ENCODE results near the gene ADCY6. TPM values are rescaled to one million over a fixed set of nuclear protein-coding genes. Genes with fewer than 3 reads are reported as not detected.
A peak's percentile ranks its signal among the peaks of the same experiment; 100 is the strongest.

Gene ADCY6
- total RNA-seq, result 34.8 TPM

- DNase-seq, result peak; percentile 39
These were observed at the start of gene ADCY6 for GRCh38 chr12:48788854-48789775. TSS of gene ADCY6 (minus strand) at chr12:48789089. CDS start at chr12:48783434, 5,655 bp downstream.

- no peak for DNase-seq
These were observed 49.2 kb upstream of the ADCY6 start for GRCh38 chr12:48838048-48838447.

GRCh38 chr12:48832321-48833060 lies 43.6 kb upstream of the ADCY6 start:
- DNase-seq, result no peak

DNA sequence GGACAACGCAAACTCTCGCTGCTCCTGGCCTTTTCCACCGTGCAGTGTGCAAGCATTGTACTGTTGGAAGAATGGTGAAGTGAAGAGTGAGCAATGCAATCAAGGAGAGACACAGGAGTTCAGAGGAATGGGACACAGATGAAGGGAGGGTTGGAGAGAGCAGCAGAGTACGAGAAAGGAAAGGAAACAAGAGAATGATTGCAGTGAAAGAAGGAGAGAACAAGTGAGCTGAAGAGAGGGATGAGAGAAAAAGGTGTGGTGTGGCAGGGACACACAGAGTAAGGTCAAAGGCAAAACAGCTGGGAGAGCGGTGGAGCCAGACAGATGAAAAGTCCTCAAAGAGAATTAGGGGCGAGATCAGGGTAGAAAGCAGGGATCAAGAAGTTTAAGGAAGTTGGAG lies 42.4 kb upstream of the ADCY6 start:
- no peak for DNase-seq

- no peak for DNase-seq
These were observed 40.1 kb upstream of the ADCY6 start for GRCh38 chr12:48828841-48829575.

GRCh38 chr12:48828293-48828692 lies 39.4 kb upstream of the ADCY6 start:
- DNase-seq, result no peak

- no peak for DNase-seq
These were observed 38.7 kb upstream of the ADCY6 start for GRCh38 chr12:48827513-48828096.

- DNase-seq, result no peak
These were observed 38.1 kb upstream of the ADCY6 start for GRCh38 chr12:48827026-48827425.

DNA sequence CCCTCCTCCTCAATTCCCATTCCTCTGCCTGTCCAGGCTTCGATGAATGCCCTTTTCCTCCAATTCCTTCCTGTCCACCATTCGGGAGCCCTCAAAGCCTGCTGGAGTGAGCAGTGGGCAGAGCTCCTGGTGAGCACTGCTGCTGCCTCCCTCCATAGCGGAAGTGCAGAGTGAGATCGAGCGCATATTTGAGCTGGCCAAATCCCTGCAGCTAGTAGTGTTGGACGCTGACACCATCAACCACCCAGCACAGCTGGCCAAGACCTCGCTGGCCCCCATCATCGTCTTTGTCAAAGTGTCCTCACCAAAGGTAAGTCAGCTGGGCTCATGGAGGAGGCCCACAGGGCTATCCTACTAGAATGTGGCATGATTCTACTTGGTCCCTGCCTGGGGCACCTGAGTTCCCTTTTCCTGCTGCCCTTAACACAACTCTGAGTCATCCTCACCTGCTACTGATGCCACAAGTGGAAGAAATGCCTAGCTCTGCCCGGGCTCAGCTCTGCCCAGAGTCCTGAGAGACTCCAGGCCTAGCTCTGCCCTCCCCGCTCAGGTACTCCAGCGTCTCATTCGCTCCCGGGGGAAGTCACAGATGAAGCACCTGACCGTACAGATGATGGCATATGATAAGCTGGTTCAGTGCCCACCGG lies 37.4 kb upstream of the ADCY6 start:
- no peak for DNase-seq

GRCh38 chr12:48824905-48825304 lies 36.0 kb upstream of the ADCY6 start:
- DNase-seq, result no peak

GRCh38 chr12:48824112-48824511 lies 35.2 kb upstream of the ADCY6 start:
- DNase-seq, result no peak

GRCh38 chr12:48823281-48823680 lies 34.4 kb upstream of the ADCY6 start:
- no peak for DNase-seq

- DNase-seq, result no peak
These were observed 33.8 kb upstream of the ADCY6 start for GRCh38 chr12:48822711-48823110.

- DNase-seq, result no peak
These were observed 33.2 kb upstream of the ADCY6 start for GRCh38 chr12:48822139-48822538.

DNA sequence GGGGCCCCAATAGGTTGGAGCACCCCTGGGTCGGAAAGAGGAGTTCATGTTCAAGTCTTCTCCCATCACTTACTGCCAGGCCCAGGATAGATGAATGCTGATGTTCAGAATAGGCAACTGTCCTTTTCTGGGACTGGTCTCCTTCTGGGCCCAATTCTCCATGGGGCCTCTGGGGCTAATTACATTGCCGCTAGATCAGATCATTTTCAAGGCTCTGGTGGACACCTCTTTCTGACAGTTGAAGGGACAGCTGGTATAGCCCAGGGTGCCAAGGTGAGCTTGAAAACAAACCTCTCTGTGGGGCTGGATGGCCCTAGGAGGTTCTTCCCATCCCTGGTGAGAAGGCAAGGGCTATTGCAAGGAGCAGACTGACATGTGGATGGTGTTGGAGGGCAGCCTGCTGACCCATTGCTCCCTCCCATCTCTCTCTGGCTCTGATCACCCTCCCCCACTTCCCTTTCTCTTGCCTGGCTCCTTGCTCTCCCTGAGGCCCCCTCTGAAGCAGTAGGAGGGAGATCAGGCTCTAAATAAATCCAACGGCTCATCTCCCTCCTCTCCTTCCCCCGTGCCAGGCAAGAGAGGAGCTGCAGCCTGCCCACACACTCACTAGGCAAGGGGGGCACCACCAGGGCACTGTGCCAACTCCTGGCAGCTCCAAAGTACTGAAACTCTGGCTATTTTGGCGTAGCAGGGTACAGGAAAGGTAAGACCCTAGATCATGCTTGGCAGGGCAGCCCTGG lies 31.3 kb upstream of the ADCY6 start:
- no peak for DNase-seq

- no peak for DNase-seq
These were observed 30.1 kb upstream of the ADCY6 start for GRCh38 chr12:48818831-48819590.

GRCh38 chr12:48817873-48818830 lies 29.3 kb upstream of the ADCY6 start, which contains the start of gene CACNB3:
TSS of gene CACNB3 (plus strand) at chr12:48818496. CDS start at chr12:48818930, 434 bp downstream.
- DNase-seq, result peak; percentile 51

DNA sequence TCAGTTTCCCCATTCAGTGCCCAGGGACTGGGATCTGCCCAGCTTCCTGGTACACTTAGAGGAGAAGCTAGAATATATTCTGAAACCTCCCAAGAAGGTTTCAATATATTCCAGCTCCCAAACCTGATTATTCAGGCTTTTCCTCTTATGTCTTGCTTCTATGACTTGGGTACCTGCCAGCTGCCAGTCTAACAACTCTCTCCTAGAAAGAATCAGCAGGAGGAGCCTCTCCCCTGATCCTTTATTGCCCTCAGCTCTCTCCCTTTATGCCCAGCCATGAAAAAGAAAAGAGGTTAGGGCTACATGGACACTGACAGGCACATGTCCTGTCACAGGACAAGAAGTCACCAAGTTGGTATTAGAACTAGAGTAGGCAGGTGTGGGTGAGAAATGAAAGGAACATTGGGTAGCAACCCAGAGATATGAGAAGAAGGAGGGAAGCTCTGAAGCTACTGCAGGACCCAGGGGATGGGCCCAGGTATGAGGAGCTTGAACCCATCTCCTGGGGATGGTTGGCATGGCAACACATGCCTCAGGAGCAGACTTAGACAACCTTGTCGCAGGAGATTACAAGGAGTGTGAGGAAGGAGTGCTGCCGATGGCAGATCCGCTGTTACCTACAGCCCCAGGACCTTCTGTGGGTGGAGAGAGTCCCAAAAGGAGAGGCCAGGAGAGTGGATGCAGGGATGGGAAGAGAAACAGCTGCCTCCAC lies 27.4 kb upstream of the ADCY6 start:
- no peak for DNase-seq

All from skin of body (tissue), 2 donors.